Lung (tissue), 12 donors: ENCODE results near the gene TRIM63. TPM values are rescaled to one million over a fixed set of nuclear protein-coding genes. Genes with fewer than 3 reads are reported as not detected.
A peak's percentile ranks its signal among the peaks of the same experiment; 100 is the strongest.

Experiments
- ATAC-seq: fragments of 200-7000 bp; cut with Tn5 transposase; one replicate; pipeline ENCODE4 v1.9.1; 2020; ENCODE audit warnings: moderate number of reproducible peaks; ENCODE audit not compliant: insufficient read depth, low FRiP score
- DNase-seq, 3 donors: peaks; one replicate each; pipeline ENCODE4 v3.0.0-alpha.2; 2013 to 2017
- H3K27ac ChIP-seq, 2 donors: one replicate each; pipeline ENCODE4 v1.5.1; 2013; ENCODE audit warnings: mild to moderate bottlenecking in 2 of 2, moderate library complexity in 2 of 2, control low read depth in 1 of 2, inconsistent platforms in 1 of 2, low read depth in 1 of 2, low read length in 1 of 2
- H3K27me3 ChIP-seq, 3 donors: one replicate each; pipeline ENCODE4 v1.5.1; 2013; ENCODE audit warnings: low read length in 2 of 3; ENCODE audit not compliant: control insufficient read depth in 3 of 3, insufficient read depth in 3 of 3
- H3K36me3 ChIP-seq, 4 donors: one replicate each; pipeline ENCODE4 v1.5.1; 2013; ENCODE audit warnings: low read length in 4 of 4, mild to moderate bottlenecking in 1 of 4, moderate library complexity in 1 of 4; ENCODE audit not compliant: control insufficient read depth in 4 of 4, insufficient read depth in 4 of 4
- H3K4me1 ChIP-seq, 5 donors: one replicate each; pipeline ENCODE4 v1.5.1; 2013; ENCODE audit warnings: low read length in 5 of 5, mild to moderate bottlenecking in 2 of 5, moderate library complexity in 1 of 5; ENCODE audit not compliant: control insufficient read depth in 5 of 5, insufficient read depth in 5 of 5
- H3K4me3 ChIP-seq: one replicate; pipeline ENCODE4 v1.5.1; 2013; ENCODE audit warnings: mild to moderate bottlenecking, control low read depth, moderate library complexity
- H3K9ac ChIP-seq, 2 donors: one replicate each; pipeline ENCODE4 v1.5.1; 2013; ENCODE audit warnings: low read length in 2 of 2, control low read depth in 1 of 2; ENCODE audit not compliant: insufficient read depth in 1 of 2
- H3K9me3 ChIP-seq, 4 donors: one replicate each; pipeline ENCODE4 v1.5.1; 2013; ENCODE audit warnings: low read length in 3 of 4, mild to moderate bottlenecking in 1 of 4, moderate library complexity in 1 of 4; ENCODE audit not compliant: control insufficient read depth in 4 of 4, insufficient read depth in 3 of 4
- WGBS, 2 donors: extraction: QIAGEN DNeasy Blood & Tissue Kit; methylation state at CpG; one replicate each; pipeline ENCODE4 v1.1.7; 2013; 5-methylcytosine and 5-hydroxymethylcytosine counted together
- polyA plus RNA-seq, 2 donors: library from polyadenylated mRNA; stranded (reverse); fragments of 200-250 nt; gene quantifications; one replicate each; pipeline ENCODE4 v1.2.1, GENCODE V29; 2013
- total RNA-seq, 2 donors: library from RNA; depleted of rRNA in 1 of 2; stranded (reverse); fragments of >200 nt in 1 of 2; gene quantifications; one replicate each; pipeline ENCODE4 v1.2.1, GENCODE V29; 2014 to 2021
- TF ChIP-seq, protein P1 (sequence below): IDR thresholded peaks from 2 replicates; pipeline ENCODE4 v1.5.1; 2012; ENCODE audit warnings: mild to moderate bottlenecking; ENCODE audit errors: control extremely low read depth, extremely low read depth
- donor health status: control.
- donor health status: control.
- donor health status: Bipolar disorder and iron deficiency.
- donor health status: healthy.
- donor health status: DM: yes; HTN: yes; CAD: no.

TRIM63 gene
- total and polyA plus RNA-seq, 4 donors, result 0.12 to 0.31 (median 0.19) TPM

DNA sequence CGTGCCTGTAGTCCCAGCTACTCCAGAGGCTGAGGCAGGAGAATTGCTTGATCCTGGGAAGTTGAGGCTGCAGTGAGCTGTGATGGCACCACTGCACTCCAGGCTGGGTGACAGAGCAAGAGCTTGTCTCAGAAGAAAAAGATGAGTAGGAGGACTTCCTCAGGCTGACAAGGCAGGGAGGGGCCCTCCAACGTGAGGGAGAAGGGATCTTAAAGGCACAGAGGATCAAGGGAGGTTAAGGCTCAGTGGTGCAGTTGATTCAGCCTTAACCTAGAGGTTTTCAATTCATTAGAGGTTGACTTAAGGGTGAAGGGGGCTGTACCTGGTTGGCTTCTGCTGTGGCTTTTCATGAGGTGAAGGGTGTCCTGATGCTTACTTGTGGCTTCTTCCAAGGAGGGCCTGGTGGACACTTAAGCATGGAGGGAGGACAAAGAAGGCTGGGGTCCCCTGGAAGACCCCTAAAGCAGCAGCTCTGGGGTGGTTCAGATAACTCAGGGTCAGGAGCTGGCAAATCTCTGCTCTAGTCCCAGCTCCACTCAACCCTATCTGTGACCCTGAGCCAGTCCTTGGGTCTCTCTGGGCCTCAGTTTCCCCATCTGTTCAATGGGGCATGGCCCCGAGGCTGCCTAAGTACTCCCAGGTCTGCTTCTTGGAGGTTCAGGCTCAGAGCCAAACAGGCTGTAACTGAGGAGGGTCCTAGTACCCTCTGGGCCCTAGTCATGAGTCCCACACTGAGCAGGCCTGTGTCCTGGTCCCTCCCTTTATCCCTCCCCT lies 39.5 kb downstream of the TRIM63 start:
- Histone ChIP-seq H3K4me3 (no peak overlapping the region), H3K4me1 (peaks cover 0 to 4% (median 0%) of the 10 kb centered on the region in 5 donors), H3K36me3 (no peaks in the 10 kb centered on the region), H3K27me3 (no peaks in the 10 kb centered on the region), H3K9me3 (no peaks in the 10 kb centered on the region), H3K9ac (no peak overlapping the region), H3K27ac (no peak overlapping the region)
- ATAC-seq (no peak), DNase-seq (no peak)
- TF ChIP-seq, protein P1, sequence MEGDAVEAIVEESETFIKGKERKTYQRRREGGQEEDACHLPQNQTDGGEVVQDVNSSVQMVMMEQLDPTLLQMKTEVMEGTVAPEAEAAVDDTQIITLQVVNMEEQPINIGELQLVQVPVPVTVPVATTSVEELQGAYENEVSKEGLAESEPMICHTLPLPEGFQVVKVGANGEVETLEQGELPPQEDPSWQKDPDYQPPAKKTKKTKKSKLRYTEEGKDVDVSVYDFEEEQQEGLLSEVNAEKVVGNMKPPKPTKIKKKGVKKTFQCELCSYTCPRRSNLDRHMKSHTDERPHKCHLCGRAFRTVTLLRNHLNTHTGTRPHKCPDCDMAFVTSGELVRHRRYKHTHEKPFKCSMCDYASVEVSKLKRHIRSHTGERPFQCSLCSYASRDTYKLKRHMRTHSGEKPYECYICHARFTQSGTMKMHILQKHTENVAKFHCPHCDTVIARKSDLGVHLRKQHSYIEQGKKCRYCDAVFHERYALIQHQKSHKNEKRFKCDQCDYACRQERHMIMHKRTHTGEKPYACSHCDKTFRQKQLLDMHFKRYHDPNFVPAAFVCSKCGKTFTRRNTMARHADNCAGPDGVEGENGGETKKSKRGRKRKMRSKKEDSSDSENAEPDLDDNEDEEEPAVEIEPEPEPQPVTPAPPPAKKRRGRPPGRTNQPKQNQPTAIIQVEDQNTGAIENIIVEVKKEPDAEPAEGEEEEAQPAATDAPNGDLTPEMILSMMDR, result no peak
- 40% methylated on average over 3 of the region's 3 CpGs for WGBS, 2 donors

DNA sequence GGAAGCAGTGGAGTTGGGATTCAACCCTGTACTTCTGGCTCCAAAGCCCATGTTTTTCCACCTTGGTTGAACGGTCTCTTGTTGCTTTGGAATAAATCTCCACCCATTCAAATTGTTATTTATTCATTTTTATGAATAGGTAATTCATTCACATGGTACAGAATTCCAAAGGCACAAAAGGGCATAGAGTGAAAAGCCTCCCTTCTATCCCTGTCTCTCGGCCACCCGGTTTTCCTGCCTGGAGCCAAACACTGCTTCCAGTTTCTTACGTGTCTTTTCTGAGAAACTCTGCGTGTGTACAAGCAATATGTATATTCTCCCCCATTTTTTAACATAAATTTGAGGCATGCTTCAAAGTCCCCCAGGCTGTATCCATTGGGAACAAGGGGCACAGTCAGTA lies 41.9 kb downstream of the TRIM63 start:
- H3K27ac ChIP-seq, result no peak overlapping the region
- ATAC-seq (no peak), DNase-seq (no peak)
- H3K4me3 ChIP-seq, result no peak overlapping the region
- no peaks in the 10 kb centered on the region for H3K27me3 ChIP-seq
- H3K36me3 ChIP-seq, result no peaks in the 10 kb centered on the region
- 79 to 95% methylated on average over 5 of the region's 5 CpGs for whole genome bisulfite sequencing, 2 donors
- H3K9ac ChIP-seq, result no peak overlapping the region
- no peaks in the 10 kb centered on the region for H3K9me3 ChIP-seq
- TF ChIP-seq, protein P1, result no peak
- H3K4me1 ChIP-seq, result peaks cover 0 to 13% (median 0%) of the 10 kb centered on the region in 5 donors

DNA sequence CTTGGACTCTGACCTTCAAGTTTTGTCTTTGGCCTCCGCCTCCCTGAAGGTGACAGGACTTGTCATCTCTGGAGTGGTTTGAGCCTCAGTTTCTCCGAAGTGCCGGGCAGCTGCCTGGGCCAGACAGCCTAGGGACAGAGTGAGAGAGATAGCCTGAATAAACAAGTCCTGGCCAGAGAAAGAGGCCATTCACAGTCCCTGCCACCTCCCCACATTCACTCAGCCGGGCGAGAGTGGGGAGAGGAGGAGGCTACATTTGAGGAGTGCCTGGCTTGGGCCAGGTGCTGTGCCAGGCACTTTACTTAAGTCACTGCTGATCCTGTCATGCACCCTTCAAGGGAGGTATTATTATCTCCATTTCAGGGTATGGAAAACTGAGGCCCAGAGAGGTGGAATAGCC lies 42.4 kb downstream of the TRIM63 start:
- 77 to 84% methylated on average over 5 of the region's 5 CpGs for WGBS, 2 donors
- no peaks in the 10 kb centered on the region for H3K36me3 ChIP-seq
- H3K4me3 ChIP-seq, result no peak overlapping the region
- ATAC-seq (no peak), DNase-seq (no peak)
- H3K9me3 ChIP-seq, result no peaks in the 10 kb centered on the region
- H3K27ac ChIP-seq, result no peak overlapping the region
- peaks cover 0 to 13% (median 0%) of the 10 kb centered on the region in 5 donors for H3K4me1 ChIP-seq
- no peak overlapping the region for H3K9ac ChIP-seq
- TF ChIP-seq, protein P1, result no peak
- H3K27me3 ChIP-seq, result no peaks in the 10 kb centered on the region

DNA sequence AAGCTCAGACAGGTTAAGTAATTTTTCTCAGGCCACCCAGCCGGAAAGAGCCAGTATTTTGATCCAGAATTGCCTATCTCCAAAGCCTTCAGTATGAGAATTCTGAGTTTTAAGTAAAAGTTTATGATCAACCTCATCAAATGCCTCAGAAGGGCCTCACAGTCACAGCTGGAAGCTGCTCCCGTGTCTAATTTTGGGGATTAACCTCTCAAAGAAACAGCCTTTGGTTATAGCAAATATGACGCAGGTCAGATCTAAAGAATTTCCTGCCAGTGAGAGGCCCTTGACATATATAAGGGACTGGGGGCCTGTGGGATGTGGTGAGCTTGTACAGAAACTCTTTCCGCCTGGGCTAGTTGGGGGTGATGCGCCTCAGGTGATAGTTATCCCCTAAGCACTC lies 43.6 kb downstream of the TRIM63 start:
- Histone ChIP-seq H3K9ac (no peak overlapping the region), H3K36me3 (no peaks in the 10 kb centered on the region), H3K9me3 (no peaks in the 10 kb centered on the region), H3K4me1 (peaks cover 0 to 13% (median 0%) of the 10 kb centered on the region in 5 donors), H3K4me3 (no peak overlapping the region), H3K27me3 (no peaks in the 10 kb centered on the region), H3K27ac (peak overlapping the region in 1 of 2 donors; percentile 45)
- ATAC-seq, result no peak
- TF ChIP-seq, protein P1, result no peak
- 87 to 90% methylated on average over 5 of the region's 5 CpGs for WGBS, 2 donors
- no peak for DNase-seq
